HepG2 (cell line): ENCODE results near the gene RNH1. TPM values are rescaled to one million over a fixed set of nuclear protein-coding genes. Genes with fewer than 3 reads are reported as not detected.

Source experiments
- ATF7-NPFF ChIP-seq: sonication (generic); formaldehyde crosslinking; IDR thresholded peaks from 2 replicates; pipeline ENCODE4 v1.8.1; 2023; ENCODE audit warnings: mild to moderate bottlenecking, low read depth, missing genetic modification reagents, moderate library complexity
- CBX5 ChIP-seq: sonication (generic); formaldehyde crosslinking; IDR thresholded peaks from 2 replicates; pipeline ENCODE4 v1.4.0; 2020; ENCODE audit warnings: missing genetic modification reagents, borderline replicate concordance
- ETV5 ChIP-seq: IDR thresholded peaks from 2 replicates; pipeline ENCODE4 v1.6.1; 2018; ENCODE audit warnings: missing biosample characterization, missing genetic modification reagents, inconsistent platforms, borderline replicate concordance
- KMT2B ChIP-seq: IDR thresholded peaks from 2 replicates; pipeline ENCODE4 v1.6.1; 2016; ENCODE audit warnings: missing genetic modification reagents, missing compliant biosample characterization
- NONO ChIP-seq, 2 experiments: fragments of 450-650 bp in 1 of 2; sonication (generic) in 1 of 2; formaldehyde crosslinking in 1 of 2; IDR thresholded peaks in 1 of 2; conservative IDR thresholded peaks in 1 of 2; 2 replicates each; pipeline versions ENCODE4 v1.6.1 to v1.8.0; 2017 to 2022; ENCODE audit warnings: mild to moderate bottlenecking in 1 of 2, missing genetic modification reagents in 1 of 2, moderate library complexity in 1 of 2
- NR2F6 ChIP-seq, 2 experiments: IDR thresholded peaks; 2 replicates each; pipeline ENCODE4 v1.6.1; 2016; ENCODE audit warnings: antibody characterized with exemption in 1 of 2, mild to moderate bottlenecking in 1 of 2
- SMARCC2 ChIP-seq: fragments of 450-650 bp; IDR thresholded peaks from 2 replicates; pipeline ENCODE4 v1.6.1; 2017; ENCODE audit warnings: antibody characterized with exemption, mild to moderate bottlenecking
- TEAD2 ChIP-seq: sonication (generic); formaldehyde crosslinking; IDR thresholded peaks from 2 replicates; pipeline ENCODE4 v1.9.0; 2021; ENCODE audit warnings: missing genetic modification reagents
- ZBTB7A ChIP-seq: sonication (generic); formaldehyde crosslinking; IDR thresholded peaks from 2 replicates; pipeline ENCODE4 v1.8.0; 2022; ENCODE audit warnings: mild to moderate bottlenecking, missing genetic modification reagents
- polyA plus RNA-seq, 8 experiments: library from polyadenylated mRNA; depleted of rRNA in 3 of 8; stranded (reverse) in 7 of 8; unstranded in 1 of 8; fragments of >200 nt; fragmentation: Illumina TruSeq in 4 of 8; extraction: Trizol in 4 of 8; gene quantifications; 2 replicates each; pipeline versions ENCODE4 v1.2.1 to v1.2.3, GENCODE V29; 2011 to 2016; ENCODE audit warnings: low read depth in 4 of 8, missing spikeins in 1 of 8, mixed read lengths in 1 of 8; ENCODE audit not compliant: insufficient read depth in 1 of 8
- total RNA-seq, 5 experiments: library from RNA; depleted of rRNA; stranded (reverse); fragments of >200 nt; fragmentation: Illumina TruSeq; extraction: Trizol; gene quantifications; 2 replicates each; pipeline ENCODE4 v1.2.3, GENCODE V29; 2016; ENCODE audit warnings: low read depth in 1 of 5
- TF ChIP-seq, protein P1 (sequence below): sonication (generic); formaldehyde crosslinking; IDR thresholded peaks from 2 replicates; pipeline ENCODE4 v1.4.0; 2020; ENCODE audit warnings: missing genetic modification reagents
- TF ChIP-seq, protein P2 (sequence below), 2 experiments: fragments of 450-650 bp in 1 of 2; sonication (generic) in 1 of 2; formaldehyde crosslinking in 1 of 2; IDR thresholded peaks; 2 replicates each; pipeline versions ENCODE4 v1.6.1 to v1.8.0; 2016 to 2022; ENCODE audit warnings: antibody characterized with exemption in 1 of 2, mild to moderate bottlenecking in 1 of 2, missing genetic modification reagents in 1 of 2
- TF ChIP-seq, protein P3 (sequence below): sonication (generic); formaldehyde crosslinking; IDR thresholded peaks from 2 replicates; pipeline ENCODE4 v1.4.0; 2020; ENCODE audit warnings: missing genetic modification reagents, borderline replicate concordance

The RNH1 gene
- total and polyA plus RNA-seq, 2 of the 13 experiments (the other 11 are each of a cell fraction or from before 2014, with no cell fraction given) = 36.0 to 74.1 TPM

GRCh38 chr11:449889-450808 lies 56.9 kb downstream of the RNH1 start, which contains the start of gene PTDSS2 (continued):
- TF ChIP-seq, protein P1, sequence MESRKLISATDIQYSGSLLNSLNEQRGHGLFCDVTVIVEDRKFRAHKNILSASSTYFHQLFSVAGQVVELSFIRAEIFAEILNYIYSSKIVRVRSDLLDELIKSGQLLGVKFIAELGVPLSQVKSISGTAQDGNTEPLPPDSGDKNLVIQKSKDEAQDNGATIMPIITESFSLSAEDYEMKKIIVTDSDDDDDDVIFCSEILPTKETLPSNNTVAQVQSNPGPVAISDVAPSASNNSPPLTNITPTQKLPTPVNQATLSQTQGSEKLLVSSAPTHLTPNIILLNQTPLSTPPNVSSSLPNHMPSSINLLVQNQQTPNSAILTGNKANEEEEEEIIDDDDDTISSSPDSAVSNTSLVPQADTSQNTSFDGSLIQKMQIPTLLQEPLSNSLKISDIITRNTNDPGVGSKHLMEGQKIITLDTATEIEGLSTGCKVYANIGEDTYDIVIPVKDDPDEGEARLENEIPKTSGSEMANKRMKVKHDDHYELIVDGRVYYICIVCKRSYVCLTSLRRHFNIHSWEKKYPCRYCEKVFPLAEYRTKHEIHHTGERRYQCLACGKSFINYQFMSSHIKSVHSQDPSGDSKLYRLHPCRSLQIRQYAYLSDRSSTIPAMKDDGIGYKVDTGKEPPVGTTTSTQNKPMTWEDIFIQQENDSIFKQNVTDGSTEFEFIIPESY (CRISPR knock-in tag) = peak; percentile 62
- TF ChIP-seq ETV5 (no peak), ZBTB7A (CRISPR knock-in tag) (peak; percentile 95), NONO (IDR thresholded peaks at IDR 0.05) (no peak), NONO (CRISPR knock-in tag; conservative IDR thresholded peaks at IDR 0.05) (peak; percentile 83), KMT2B (CRISPR knock-in tag) (peak; percentile 74), CBX5 (peak; percentile 80), SMARCC2 (no peak), NR2F6 (IDR thresholded peaks at IDR 0.05) (no peak), NR2F6 (CRISPR knock-in tag; IDR thresholded peaks at IDR 0.05) (peak; percentile 68; the same call in 1 of the 2 replicates), TEAD2 (CRISPR knock-in tag) (no peak), ATF7-NPFF (CRISPR knock-in tag) (peak; percentile 53; the same call in 1 of the 2 replicates)
- TF ChIP-seq, protein P2, sequence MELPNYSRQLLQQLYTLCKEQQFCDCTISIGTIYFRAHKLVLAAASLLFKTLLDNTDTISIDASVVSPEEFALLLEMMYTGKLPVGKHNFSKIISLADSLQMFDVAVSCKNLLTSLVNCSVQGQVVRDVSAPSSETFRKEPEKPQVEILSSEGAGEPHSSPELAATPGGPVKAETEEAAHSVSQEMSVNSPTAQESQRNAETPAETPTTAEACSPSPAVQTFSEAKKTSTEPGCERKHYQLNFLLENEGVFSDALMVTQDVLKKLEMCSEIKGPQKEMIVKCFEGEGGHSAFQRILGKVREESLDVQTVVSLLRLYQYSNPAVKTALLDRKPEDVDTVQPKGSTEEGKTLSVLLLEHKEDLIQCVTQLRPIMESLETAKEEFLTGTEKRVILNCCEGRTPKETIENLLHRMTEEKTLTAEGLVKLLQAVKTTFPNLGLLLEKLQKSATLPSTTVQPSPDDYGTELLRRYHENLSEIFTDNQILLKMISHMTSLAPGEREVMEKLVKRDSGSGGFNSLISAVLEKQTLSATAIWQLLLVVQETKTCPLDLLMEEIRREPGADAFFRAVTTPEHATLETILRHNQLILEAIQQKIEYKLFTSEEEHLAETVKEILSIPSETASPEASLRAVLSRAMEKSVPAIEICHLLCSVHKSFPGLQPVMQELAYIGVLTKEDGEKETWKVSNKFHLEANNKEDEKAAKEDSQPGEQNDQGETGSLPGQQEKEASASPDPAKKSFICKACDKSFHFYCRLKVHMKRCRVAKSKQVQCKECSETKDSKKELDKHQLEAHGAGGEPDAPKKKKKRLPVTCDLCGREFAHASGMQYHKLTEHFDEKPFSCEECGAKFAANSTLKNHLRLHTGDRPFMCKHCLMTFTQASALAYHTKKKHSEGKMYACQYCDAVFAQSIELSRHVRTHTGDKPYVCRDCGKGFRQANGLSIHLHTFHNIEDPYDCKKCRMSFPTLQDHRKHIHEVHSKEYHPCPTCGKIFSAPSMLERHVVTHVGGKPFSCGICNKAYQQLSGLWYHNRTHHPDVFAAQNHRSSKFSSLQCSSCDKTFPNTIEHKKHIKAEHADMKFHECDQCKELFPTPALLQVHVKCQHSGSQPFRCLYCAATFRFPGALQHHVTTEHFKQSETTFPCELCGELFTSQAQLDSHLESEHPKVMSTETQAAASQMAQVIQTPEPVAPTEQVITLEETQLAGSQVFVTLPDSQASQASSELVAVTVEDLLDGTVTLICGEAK (IDR thresholded peaks at IDR 0.05) = no peak
- TF ChIP-seq, protein P2 (CRISPR knock-in tag; IDR thresholded peaks at IDR 0.05) = peak; percentile 86
- TF ChIP-seq, protein P3, sequence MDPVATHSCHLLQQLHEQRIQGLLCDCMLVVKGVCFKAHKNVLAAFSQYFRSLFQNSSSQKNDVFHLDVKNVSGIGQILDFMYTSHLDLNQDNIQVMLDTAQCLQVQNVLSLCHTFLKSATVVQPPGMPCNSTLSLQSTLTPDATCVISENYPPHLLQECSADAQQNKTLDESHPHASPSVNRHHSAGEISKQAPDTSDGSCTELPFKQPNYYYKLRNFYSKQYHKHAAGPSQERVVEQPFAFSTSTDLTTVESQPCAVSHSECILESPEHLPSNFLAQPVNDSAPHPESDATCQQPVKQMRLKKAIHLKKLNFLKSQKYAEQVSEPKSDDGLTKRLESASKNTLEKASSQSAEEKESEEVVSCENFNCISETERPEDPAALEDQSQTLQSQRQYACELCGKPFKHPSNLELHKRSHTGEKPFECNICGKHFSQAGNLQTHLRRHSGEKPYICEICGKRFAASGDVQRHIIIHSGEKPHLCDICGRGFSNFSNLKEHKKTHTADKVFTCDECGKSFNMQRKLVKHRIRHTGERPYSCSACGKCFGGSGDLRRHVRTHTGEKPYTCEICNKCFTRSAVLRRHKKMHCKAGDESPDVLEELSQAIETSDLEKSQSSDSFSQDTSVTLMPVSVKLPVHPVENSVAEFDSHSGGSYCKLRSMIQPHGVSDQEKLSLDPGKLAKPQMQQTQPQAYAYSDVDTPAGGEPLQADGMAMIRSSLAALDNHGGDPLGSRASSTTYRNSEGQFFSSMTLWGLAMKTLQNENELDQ (CRISPR knock-in tag) = 0 out of 2 replicates have a peak, but pooled peaks have one; percentile 25
